Neural cell (in vitro differentiated cells): ENCODE results near the gene CABLES1. TPM values are rescaled to one million over a fixed set of nuclear protein-coding genes. Genes with fewer than 3 reads are reported as not detected.

Experiments used
- H2AFZ ChIP-seq: fragments of 200-600, 300-800 bp; sonication (generic), shearing (Covaris generic); 2 replicates; pipeline ENCODE4 v1.6.0; 2014; ENCODE audit warnings: low read depth, mild to moderate bottlenecking, antibody characterized with exemption, low read length, moderate library complexity
- H3F3A ChIP-seq: fragments of 200-600 bp; shearing (Covaris generic); 2 replicates; pipeline ENCODE4 v1.6.1; 2016; ENCODE audit warnings: mild to moderate bottlenecking, moderate library complexity, mixed read lengths, antibody characterized with exemption, low read length; ENCODE audit not compliant: insufficient read depth, poor library complexity, severe bottlenecking
- H3K27ac ChIP-seq: fragments of 200-600, 300-800 bp; sonication (generic), shearing (Covaris generic); 2 replicates; pipeline ENCODE4 v1.5.1; 2014; ENCODE audit warnings: mild to moderate bottlenecking, low read length, moderate library complexity
- H3K27me3 ChIP-seq: fragments of 300-800, 200-600 bp; sonication (generic), shearing (Covaris generic); 2 replicates; pipeline ENCODE4 v1.6.0; 2014; ENCODE audit warnings: mild to moderate bottlenecking, low read depth, low read length, moderate library complexity; ENCODE audit not compliant: insufficient read depth
- H3K36me3 ChIP-seq: fragments of 300-800, 200-600 bp; sonication (generic), shearing (Covaris generic); 2 replicates; pipeline ENCODE4 v1.5.1; 2014; ENCODE audit warnings: mild to moderate bottlenecking, antibody characterized with exemption, low read length, moderate library complexity; ENCODE audit not compliant: insufficient read depth
- H3K4me2 ChIP-seq: fragments of 300-800, 200-600 bp; sonication (generic), shearing (Covaris generic); 2 replicates; pipeline ENCODE4 v1.6.0; 2014; ENCODE audit warnings: mild to moderate bottlenecking, low read length
- H3K4me3 ChIP-seq: fragments of 300-800, 200-600 bp; sonication (generic), shearing (Covaris generic); 2 replicates; pipeline ENCODE4 v1.5.1; 2014; ENCODE audit warnings: mild to moderate bottlenecking, low read length, moderate library complexity
- H3K79me2 ChIP-seq: fragments of 200-600 bp; shearing (Covaris generic); replicated peaks from 2 replicates; pipeline ENCODE4 v1.6.0; 2014; ENCODE audit warnings: mild to moderate bottlenecking, low read length, moderate library complexity; ENCODE audit not compliant: insufficient read depth
- H3K9ac ChIP-seq: fragments of 300-800, 200-600 bp; sonication (generic), shearing (Covaris generic); 2 replicates; pipeline ENCODE4 v1.6.1; 2016; ENCODE audit warnings: mild to moderate bottlenecking, low read length, mixed read lengths
- H3K9me2 ChIP-seq: fragments of 200-600 bp; shearing (Covaris generic); 2 replicates; pipeline ENCODE4 v1.6.1; 2016; ENCODE audit warnings: mild to moderate bottlenecking, low read length, mixed read lengths; ENCODE audit not compliant: insufficient read depth
- H3K9me3 ChIP-seq: fragments of 200-600, 300-800 bp; sonication (generic), shearing (Covaris generic); 2 replicates; pipeline ENCODE4 v1.6.1; 2016; ENCODE audit warnings: mild to moderate bottlenecking, mixed run types, low read length, moderate library complexity, mixed read lengths
- H4K20me1 ChIP-seq: fragments of 200-600 bp; shearing (Covaris generic); 2 replicates; pipeline ENCODE4 v1.6.1; 2016; ENCODE audit warnings: mild to moderate bottlenecking, mixed run types; ENCODE audit not compliant: insufficient read depth
- EP300 ChIP-seq: fragments of 450-650 bp; conservative IDR thresholded peaks from 2 replicates; pipeline ENCODE4 v1.6.1; 2014; ENCODE audit warnings: antibody characterized with exemption, mild to moderate bottlenecking, moderate library complexity; ENCODE audit not compliant: poor library complexity, severe bottlenecking
- EZH2 ChIP-seq: fragments of 200-600, 300-800 bp; shearing (Covaris generic), sonication (generic); IDR thresholded peaks from 2 replicates; pipeline ENCODE4 v1.6.1; 2014; ENCODE audit warnings: antibody characterized with exemption, low read length, borderline replicate concordance, mild to moderate bottlenecking; ENCODE audit not compliant: insufficient read depth, poor library complexity, severe bottlenecking
- MXI1 ChIP-seq: fragments of 450-650 bp; conservative IDR thresholded peaks from 2 replicates; pipeline ENCODE4 v1.6.1; 2014; ENCODE audit warnings: antibody characterized with exemption, mild to moderate bottlenecking; ENCODE audit not compliant: poor library complexity, severe bottlenecking
- POLR2AphosphoS5 ChIP-seq: IDR thresholded peaks from 2 replicates; pipeline ENCODE4 v1.6.1; 2012
- RAD21 ChIP-seq: fragments of 450-650 bp; conservative IDR thresholded peaks from 2 replicates; pipeline ENCODE4 v1.6.1; 2014; ENCODE audit warnings: antibody characterized with exemption, mild to moderate bottlenecking, moderate library complexity
- SMC3 ChIP-seq: fragments of 450-650 bp; conservative IDR thresholded peaks from 2 replicates; pipeline ENCODE4 v1.6.1; 2014; ENCODE audit warnings: antibody characterized with exemption, mild to moderate bottlenecking, moderate library complexity; ENCODE audit not compliant: poor library complexity
- TAF1 ChIP-seq: IDR thresholded peaks from 2 replicates; pipeline ENCODE4 v1.6.1; 2012; ENCODE audit warnings: low read depth
- polyA plus RNA-seq: library from polyadenylated mRNA; depleted of rRNA; stranded (reverse); fragments of >200 nt; gene quantifications from 2 replicates; pipeline ENCODE4 v1.2.3, GENCODE V29; 2014
- TF ChIP-seq, protein P1 (sequence below): IDR thresholded peaks from 2 replicates; pipeline ENCODE4 v1.6.1; 2012; ENCODE audit warnings: borderline replicate concordance
- TF ChIP-seq, protein P2 (sequence below): fragments of 450-650 bp; IDR thresholded peaks from 2 replicates; pipeline ENCODE4 v1.5.1; 2014; ENCODE audit warnings: antibody characterized with exemption, mild to moderate bottlenecking, moderate library complexity; ENCODE audit not compliant: poor library complexity, severe bottlenecking

Gene CABLES1
- polyA plus RNA-seq, 1 donor from 2014 or later = 1.4 TPM

DNA sequence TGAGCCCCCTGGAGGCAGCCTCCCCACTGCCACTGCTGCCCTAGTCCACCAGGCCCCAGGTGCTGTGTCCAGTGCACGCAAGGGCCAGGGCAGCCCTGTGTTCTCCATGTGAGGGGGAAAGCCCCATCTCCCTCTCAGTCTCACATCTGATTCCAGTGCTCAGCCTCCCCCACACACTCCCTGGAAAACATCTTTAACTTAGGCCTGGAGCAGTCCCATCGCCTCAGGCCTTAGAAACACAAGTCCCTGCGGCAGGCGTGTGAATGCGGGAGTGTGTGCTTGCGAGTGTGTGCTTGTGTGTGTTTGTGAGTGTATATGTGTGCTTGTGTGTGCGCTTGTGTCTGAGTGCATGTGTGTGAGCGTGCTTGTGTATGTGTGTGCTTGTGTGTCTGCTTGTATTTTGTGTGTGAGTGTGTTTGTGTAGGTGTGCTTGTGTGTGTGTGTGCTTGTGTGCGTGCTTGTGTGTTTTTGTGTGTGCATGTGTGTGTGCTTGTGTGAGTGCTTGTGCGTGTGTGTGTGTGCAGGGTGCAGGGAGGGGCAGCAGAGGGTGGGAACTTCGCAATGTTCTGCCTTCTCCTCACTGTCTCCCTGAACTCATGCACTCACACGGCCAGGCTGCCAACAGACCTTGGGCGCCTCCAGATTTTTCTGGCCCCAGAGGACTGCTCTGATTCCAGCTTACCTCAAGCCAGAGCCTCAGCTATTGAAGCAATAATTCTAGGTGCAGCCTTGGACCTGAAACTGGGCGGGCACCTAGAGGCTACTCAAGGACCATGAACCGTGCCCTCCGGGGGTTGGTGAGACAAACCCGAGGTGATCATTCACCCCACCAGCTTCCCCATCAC lies 139.6 kb downstream of the CABLES1 start:
- Histone ChIP-seq H2AFZ (no peak overlapping the region), H3K9me3 (no peaks in the 10 kb centered on the region), H3K27ac (no peak overlapping the region), H3F3A (no peaks in the 10 kb centered on the region), H3K4me3 (no peak overlapping the region), H3K36me3 (no peaks in the 10 kb centered on the region), H3K27me3 (no peaks in the 10 kb centered on the region), H4K20me1 (no peaks in the 10 kb centered on the region), H3K4me2 (no peak overlapping the region), H3K9me2 (no peaks in the 10 kb centered on the region), H3K9ac (no peak overlapping the region), H3K79me2 (no peaks in the 10 kb centered on the region)
- TF ChIP-seq SMC3 (no peak), EZH2 (no peak), EP300 (no peak), MXI1 (no peak), TAF1 (no peak)
- TF ChIP-seq, protein P1, sequence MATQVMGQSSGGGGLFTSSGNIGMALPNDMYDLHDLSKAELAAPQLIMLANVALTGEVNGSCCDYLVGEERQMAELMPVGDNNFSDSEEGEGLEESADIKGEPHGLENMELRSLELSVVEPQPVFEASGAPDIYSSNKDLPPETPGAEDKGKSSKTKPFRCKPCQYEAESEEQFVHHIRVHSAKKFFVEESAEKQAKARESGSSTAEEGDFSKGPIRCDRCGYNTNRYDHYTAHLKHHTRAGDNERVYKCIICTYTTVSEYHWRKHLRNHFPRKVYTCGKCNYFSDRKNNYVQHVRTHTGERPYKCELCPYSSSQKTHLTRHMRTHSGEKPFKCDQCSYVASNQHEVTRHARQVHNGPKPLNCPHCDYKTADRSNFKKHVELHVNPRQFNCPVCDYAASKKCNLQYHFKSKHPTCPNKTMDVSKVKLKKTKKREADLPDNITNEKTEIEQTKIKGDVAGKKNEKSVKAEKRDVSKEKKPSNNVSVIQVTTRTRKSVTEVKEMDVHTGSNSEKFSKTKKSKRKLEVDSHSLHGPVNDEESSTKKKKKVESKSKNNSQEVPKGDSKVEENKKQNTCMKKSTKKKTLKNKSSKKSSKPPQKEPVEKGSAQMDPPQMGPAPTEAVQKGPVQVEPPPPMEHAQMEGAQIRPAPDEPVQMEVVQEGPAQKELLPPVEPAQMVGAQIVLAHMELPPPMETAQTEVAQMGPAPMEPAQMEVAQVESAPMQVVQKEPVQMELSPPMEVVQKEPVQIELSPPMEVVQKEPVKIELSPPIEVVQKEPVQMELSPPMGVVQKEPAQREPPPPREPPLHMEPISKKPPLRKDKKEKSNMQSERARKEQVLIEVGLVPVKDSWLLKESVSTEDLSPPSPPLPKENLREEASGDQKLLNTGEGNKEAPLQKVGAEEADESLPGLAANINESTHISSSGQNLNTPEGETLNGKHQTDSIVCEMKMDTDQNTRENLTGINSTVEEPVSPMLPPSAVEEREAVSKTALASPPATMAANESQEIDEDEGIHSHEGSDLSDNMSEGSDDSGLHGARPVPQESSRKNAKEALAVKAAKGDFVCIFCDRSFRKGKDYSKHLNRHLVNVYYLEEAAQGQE = no peak
- TF ChIP-seq, protein P2, sequence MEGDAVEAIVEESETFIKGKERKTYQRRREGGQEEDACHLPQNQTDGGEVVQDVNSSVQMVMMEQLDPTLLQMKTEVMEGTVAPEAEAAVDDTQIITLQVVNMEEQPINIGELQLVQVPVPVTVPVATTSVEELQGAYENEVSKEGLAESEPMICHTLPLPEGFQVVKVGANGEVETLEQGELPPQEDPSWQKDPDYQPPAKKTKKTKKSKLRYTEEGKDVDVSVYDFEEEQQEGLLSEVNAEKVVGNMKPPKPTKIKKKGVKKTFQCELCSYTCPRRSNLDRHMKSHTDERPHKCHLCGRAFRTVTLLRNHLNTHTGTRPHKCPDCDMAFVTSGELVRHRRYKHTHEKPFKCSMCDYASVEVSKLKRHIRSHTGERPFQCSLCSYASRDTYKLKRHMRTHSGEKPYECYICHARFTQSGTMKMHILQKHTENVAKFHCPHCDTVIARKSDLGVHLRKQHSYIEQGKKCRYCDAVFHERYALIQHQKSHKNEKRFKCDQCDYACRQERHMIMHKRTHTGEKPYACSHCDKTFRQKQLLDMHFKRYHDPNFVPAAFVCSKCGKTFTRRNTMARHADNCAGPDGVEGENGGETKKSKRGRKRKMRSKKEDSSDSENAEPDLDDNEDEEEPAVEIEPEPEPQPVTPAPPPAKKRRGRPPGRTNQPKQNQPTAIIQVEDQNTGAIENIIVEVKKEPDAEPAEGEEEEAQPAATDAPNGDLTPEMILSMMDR = no peak

DNA sequence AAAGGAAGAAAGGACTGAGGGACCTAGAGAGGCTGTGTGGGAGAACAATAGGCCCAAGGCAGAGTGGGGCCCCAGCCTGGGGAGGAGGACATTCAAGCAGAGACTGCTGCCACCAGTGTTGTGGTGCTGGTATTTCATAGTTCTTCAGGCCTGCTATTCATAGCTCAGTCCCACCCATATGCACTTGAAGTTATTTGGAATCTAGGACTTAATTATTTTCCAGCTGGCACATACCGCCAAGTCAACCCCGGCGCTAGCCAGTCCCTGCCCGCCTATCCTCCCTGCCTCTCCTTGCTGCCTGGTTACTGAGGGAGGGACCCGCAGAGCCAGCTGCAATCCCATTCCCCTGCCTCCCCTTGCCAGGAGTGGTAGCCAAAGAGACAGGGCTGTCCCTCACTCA lies 141.2 kb downstream of the CABLES1 start:
- Histone ChIP-seq H3K36me3 (no peaks in the 10 kb centered on the region), H3K4me2 (no peak overlapping the region), H3K9me3 (no peaks in the 10 kb centered on the region), H3K27me3 (no peaks in the 10 kb centered on the region), H3K9ac (no peak overlapping the region), H3K79me2 (no peaks in the 10 kb centered on the region), H4K20me1 (no peaks in the 10 kb centered on the region), H3K9me2 (no peaks in the 10 kb centered on the region), H3F3A (no peaks in the 10 kb centered on the region), H3K4me3 (no peak overlapping the region), H3K27ac (no peak overlapping the region), H2AFZ (no peak overlapping the region)
- TF ChIP-seq, protein P1 = no peak
- TF ChIP-seq RAD21 = no peak
- TF ChIP-seq EZH2 = no peak
- TF ChIP-seq TAF1 = no peak
- TF ChIP-seq MXI1 = no peak
- TF ChIP-seq SMC3 = no peak
- no peak for TF ChIP-seq EP300
- TF ChIP-seq POLR2AphosphoS5 = no peak
- TF ChIP-seq, protein P2 = no peak
